ENCODE results near the gene GMDS. TPM values are rescaled to one million over a fixed set of nuclear protein-coding genes. Genes with fewer than 3 reads are reported as not detected.

The GMDS gene
- polyA plus RNA-seq, 1 of the 3 experiments (the other 2 are of a cell fraction), result 12.3 TPM

DNA sequence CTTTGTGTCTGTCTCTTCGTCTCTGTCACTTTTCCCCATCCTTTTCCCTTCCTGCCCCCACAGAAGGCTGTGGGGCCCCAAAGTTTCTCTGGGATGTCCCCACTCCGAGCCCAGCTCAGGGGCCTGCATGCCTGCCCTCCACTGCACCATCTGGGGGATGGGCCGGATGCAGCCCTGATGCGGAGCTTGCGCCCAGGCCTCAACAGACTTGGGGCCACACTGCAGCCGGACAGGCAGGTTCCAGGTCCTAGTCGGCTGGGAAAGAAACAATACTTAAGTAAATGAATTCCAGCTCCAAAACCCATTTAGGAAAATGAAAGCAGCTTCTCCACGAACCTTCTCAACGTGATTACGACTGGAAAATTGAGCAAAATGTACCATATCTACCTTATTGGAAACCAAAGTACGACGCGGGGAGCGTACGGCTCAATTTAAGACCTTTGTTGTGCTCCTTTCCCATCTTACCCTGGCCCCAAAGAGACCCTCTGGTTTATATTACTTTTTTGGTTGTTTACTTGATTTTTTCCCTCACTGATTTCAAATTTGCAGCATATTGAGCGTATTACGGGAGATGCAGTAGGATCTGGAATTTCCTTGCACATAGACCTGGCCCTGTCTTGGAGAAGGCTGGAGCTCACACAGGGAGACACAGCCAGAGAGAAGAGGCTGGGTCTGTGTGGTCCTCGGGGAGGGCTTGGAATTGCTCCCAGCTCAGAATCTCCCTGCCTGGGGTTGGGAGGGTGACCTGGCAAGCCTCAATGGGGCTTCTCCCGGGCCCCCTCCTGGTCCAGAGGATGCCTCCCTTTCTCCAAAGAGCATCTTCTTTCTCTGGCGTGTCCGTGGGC lies 627.7 kb downstream of the GMDS start:
- POLR2A ChIA-PET, result no interaction called here
- no peaks in the 10 kb centered on the region for H3K9me2 ChIP-seq
- no peak overlapping the region for H3K4me2 ChIP-seq
- H3K9ac ChIP-seq, result no peak overlapping the region
- no peaks in the 10 kb centered on the region for H3K9me3 ChIP-seq
- no peak for DNase-seq
- H3F3A ChIP-seq (replicated peaks; ENCODE audit: insufficient read depth), result peaks cover 9% of the 10 kb centered on the region
- no peak overlapping the region for H2AFZ ChIP-seq (ENCODE audit: low read depth)
- 94% methylated on average over 19 of the region's 21 CpGs for WGBS (ENCODE audit: low lambda C conversion rate)
- no peaks in the 10 kb centered on the region for H3K27me3 ChIP-seq (ENCODE audit: insufficient read depth)
- peaks cover 13% of the 10 kb centered on the region; the same call in 1 of the 2 replicates for H4K20me1 ChIP-seq (ENCODE audit: insufficient read depth)
- no peak overlapping the region for H3K27ac ChIP-seq (ENCODE audit: low read depth in 2 of 2, low read length in 1 of 2)
- CTCF ChIA-PET, result interaction anchor here (0.7 to 2.5 kb wide), 5 partner anchors 9 to 487 kb away, joined by 3 to 10 read pairs (median 3); no protein-coding TSS in a partner anchor
- no peak overlapping the region for H3K4me3 ChIP-seq (ENCODE audit: low read depth in 2 of 2, low read length in 1 of 2)
- H3K79me2 ChIP-seq (ENCODE audit: insufficient read depth), result peaks cover 24% of the 10 kb centered on the region
- H3K4me1 ChIP-seq (ENCODE audit: control insufficient read depth in 1 of 2, insufficient read depth in 2 of 2, low read depth in 1 of 2, low read length in 1 of 2), result peaks cover 0 to 8% of the 10 kb centered on the region in 2 experiments; a peak in 2 of 4 replicates
- TF ChIP-seq RXRA (IDR thresholded peaks at IDR 0.05; ENCODE audit: borderline replicate concordance, low read depth) (no peak), FOXJ3 (CRISPR knock-in tag; IDR thresholded peaks at IDR 0.05) (no peak), TCF12 (IDR thresholded peaks at IDR 0.05) (no peak), JUND (IDR thresholded peaks at IDR 0.05) (no peak), GABPA (IDR thresholded peaks at IDR 0.05; ENCODE audit: low read depth) (no peak), MXI1 (IDR thresholded peaks at IDR 0.05; ENCODE audit: low read depth, low read length) (no peak), POLR2AphosphoS5 (IDR thresholded peaks at IDR 0.05; ENCODE audit: low read depth, low read length) (no peak), RAD21 (IDR thresholded peaks at IDR 0.05; ENCODE audit: low read length) (no peak)
- TF ChIP-seq, protein P1, sequence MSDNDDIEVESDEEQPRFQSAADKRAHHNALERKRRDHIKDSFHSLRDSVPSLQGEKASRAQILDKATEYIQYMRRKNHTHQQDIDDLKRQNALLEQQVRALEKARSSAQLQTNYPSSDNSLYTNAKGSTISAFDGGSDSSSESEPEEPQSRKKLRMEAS (IDR thresholded peaks at IDR 0.05; ENCODE audit: low read depth), result no peak
- TF ChIP-seq, protein P2, sequence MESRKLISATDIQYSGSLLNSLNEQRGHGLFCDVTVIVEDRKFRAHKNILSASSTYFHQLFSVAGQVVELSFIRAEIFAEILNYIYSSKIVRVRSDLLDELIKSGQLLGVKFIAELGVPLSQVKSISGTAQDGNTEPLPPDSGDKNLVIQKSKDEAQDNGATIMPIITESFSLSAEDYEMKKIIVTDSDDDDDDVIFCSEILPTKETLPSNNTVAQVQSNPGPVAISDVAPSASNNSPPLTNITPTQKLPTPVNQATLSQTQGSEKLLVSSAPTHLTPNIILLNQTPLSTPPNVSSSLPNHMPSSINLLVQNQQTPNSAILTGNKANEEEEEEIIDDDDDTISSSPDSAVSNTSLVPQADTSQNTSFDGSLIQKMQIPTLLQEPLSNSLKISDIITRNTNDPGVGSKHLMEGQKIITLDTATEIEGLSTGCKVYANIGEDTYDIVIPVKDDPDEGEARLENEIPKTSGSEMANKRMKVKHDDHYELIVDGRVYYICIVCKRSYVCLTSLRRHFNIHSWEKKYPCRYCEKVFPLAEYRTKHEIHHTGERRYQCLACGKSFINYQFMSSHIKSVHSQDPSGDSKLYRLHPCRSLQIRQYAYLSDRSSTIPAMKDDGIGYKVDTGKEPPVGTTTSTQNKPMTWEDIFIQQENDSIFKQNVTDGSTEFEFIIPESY (IDR thresholded peaks at IDR 0.05; ENCODE audit: borderline replicate concordance, low read depth), result no peak
- TF ChIP-seq, protein P3, sequence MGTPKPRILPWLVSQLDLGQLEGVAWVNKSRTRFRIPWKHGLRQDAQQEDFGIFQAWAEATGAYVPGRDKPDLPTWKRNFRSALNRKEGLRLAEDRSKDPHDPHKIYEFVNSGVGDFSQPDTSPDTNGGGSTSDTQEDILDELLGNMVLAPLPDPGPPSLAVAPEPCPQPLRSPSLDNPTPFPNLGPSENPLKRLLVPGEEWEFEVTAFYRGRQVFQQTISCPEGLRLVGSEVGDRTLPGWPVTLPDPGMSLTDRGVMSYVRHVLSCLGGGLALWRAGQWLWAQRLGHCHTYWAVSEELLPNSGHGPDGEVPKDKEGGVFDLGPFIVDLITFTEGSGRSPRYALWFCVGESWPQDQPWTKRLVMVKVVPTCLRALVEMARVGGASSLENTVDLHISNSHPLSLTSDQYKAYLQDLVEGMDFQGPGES (IDR thresholded peaks at IDR 0.05; ENCODE audit: low read depth, low read length), result no peak
- peaks cover 0 to 5% of the 10 kb centered on the region in 2 experiments for H3K36me3 ChIP-seq (replicated peaks in 1 of 2; ENCODE audit: control insufficient read depth in 1 of 2, insufficient read depth in 2 of 2, low read length in 1 of 2)

DNA sequence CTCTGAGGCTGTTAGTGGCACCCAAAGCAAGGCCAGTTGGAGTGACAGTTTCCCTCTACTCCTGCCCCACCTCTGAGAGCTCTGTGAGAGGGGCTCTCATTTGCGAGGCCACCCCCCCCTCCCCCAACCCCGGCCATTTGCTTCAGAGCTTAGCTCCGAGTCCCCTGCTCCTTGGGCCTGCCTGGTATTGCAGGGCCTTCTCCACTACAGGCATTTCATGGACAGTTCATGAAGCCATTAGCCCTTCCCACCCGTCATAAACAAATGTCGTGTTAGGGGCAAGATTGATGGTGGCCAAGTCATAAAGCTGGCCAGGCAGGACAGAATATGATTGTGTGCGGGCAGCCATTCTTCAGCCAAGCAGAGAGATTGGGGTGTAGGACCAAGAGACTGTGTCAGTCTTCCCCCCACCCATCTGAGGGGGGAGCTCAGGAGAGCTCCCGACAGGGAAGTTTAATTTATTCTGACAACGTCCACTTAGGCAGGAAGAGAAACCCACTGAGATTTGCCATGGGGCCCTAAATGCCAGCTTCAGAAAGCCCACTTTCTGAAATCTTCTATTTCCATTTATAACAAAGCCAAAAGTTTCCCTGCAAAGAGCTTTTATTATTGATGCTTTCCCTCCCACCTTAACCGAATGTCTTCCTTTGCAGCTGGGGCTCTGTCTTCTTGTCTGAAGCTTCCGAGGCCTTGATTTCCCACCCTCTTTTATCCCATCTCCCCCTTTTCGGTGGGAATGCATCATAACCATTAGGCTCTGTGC lies 628.5 kb downstream of the GMDS start:
- H3K4me2 ChIP-seq, result no peak overlapping the region
- H3K36me3 ChIP-seq (replicated peaks in 1 of 2; ENCODE audit: control insufficient read depth in 1 of 2, insufficient read depth in 2 of 2, low read length in 1 of 2), result peaks cover 0 to 7% of the 10 kb centered on the region in 2 experiments
- H2AFZ ChIP-seq (ENCODE audit: low read depth), result no peak overlapping the region
- H3K9ac ChIP-seq, result no peak overlapping the region
- peaks cover 15% of the 10 kb centered on the region for H3F3A ChIP-seq (replicated peaks; ENCODE audit: insufficient read depth)
- ChIA-PET POLR2A (no interaction called here), CTCF (interaction anchor here (0.8 to 2.5 kb wide), 4 partner anchors 9 to 487 kb away, joined by 3 to 10 read pairs (median 6); no protein-coding TSS in a partner anchor)
- peaks cover 0 to 2% of the 10 kb centered on the region in 2 experiments; a peak in 1 of 4 replicates for H3K4me1 ChIP-seq (ENCODE audit: control insufficient read depth in 1 of 2, insufficient read depth in 2 of 2, low read depth in 1 of 2, low read length in 1 of 2)
- WGBS (ENCODE audit: low lambda C conversion rate), result 93% methylated on average over 8 of the region's 11 CpGs
- H3K9me3 ChIP-seq, result no peaks in the 10 kb centered on the region
- no peaks in the 10 kb centered on the region for H3K9me2 ChIP-seq
- H3K79me2 ChIP-seq (ENCODE audit: insufficient read depth), result peaks cover 32% of the 10 kb centered on the region
- H3K27me3 ChIP-seq (ENCODE audit: insufficient read depth), result no peaks in the 10 kb centered on the region
- peaks cover 22% of the 10 kb centered on the region; the same call in 1 of the 2 replicates for H4K20me1 ChIP-seq (ENCODE audit: insufficient read depth)
- no peak for DNase-seq
- no peak overlapping the region for H3K4me3 ChIP-seq (ENCODE audit: low read depth in 2 of 2, low read length in 1 of 2)
- no peak overlapping the region for H3K27ac ChIP-seq (ENCODE audit: low read depth in 2 of 2, low read length in 1 of 2)
- TF ChIP-seq RXRA (IDR thresholded peaks at IDR 0.05; ENCODE audit: borderline replicate concordance, low read depth) (no peak), FOXJ3 (CRISPR knock-in tag; IDR thresholded peaks at IDR 0.05) (no peak), GATA2 (CRISPR knock-in tag; IDR thresholded peaks at IDR 0.05) (no peak), EZH2phosphoT487 (IDR thresholded peaks at IDR 0.05; ENCODE audit: borderline replicate concordance, low read depth) (no peak), POLR2AphosphoS5 (IDR thresholded peaks at IDR 0.05; ENCODE audit: low read depth, low read length) (no peak), ELF1 (IDR thresholded peaks at IDR 0.05) (no peak), TCF12 (IDR thresholded peaks at IDR 0.05) (no peak), JUND (IDR thresholded peaks at IDR 0.05) (no peak)
- TF ChIP-seq, protein P1 (IDR thresholded peaks at IDR 0.05; ENCODE audit: low read depth), result no peak
- TF ChIP-seq, protein P4, sequence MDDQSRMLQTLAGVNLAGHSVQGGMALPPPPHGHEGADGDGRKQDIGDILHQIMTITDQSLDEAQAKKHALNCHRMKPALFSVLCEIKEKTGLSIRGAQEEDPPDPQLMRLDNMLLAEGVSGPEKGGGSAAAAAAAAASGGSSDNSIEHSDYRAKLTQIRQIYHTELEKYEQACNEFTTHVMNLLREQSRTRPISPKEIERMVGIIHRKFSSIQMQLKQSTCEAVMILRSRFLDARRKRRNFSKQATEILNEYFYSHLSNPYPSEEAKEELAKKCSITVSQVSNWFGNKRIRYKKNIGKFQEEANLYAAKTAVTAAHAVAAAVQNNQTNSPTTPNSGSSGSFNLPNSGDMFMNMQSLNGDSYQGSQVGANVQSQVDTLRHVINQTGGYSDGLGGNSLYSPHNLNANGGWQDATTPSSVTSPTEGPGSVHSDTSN (IDR thresholded peaks at IDR 0.05), result no peak
- TF ChIP-seq, protein P5, sequence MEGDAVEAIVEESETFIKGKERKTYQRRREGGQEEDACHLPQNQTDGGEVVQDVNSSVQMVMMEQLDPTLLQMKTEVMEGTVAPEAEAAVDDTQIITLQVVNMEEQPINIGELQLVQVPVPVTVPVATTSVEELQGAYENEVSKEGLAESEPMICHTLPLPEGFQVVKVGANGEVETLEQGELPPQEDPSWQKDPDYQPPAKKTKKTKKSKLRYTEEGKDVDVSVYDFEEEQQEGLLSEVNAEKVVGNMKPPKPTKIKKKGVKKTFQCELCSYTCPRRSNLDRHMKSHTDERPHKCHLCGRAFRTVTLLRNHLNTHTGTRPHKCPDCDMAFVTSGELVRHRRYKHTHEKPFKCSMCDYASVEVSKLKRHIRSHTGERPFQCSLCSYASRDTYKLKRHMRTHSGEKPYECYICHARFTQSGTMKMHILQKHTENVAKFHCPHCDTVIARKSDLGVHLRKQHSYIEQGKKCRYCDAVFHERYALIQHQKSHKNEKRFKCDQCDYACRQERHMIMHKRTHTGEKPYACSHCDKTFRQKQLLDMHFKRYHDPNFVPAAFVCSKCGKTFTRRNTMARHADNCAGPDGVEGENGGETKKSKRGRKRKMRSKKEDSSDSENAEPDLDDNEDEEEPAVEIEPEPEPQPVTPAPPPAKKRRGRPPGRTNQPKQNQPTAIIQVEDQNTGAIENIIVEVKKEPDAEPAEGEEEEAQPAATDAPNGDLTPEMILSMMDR (IDR thresholded peaks at IDR 0.05), result no peak

All from SK-N-SH (cell line).